KMS-11 (cell line): Measurements from ENCODE around the gene P2RX1.

Experiments
- H2AFZ ChIP-seq: fragments of 200-600 bp; sonication (generic); 2 replicates; pipeline ENCODE4 v1.6.1; 2016; ENCODE audit warnings: antibody characterized with exemption, mixed run types, low read depth
- H3K27ac ChIP-seq: fragments of 200-600 bp; sonication (generic); 2 replicates; pipeline ENCODE4 v1.6.1; 2016; ENCODE audit warnings: mild to moderate bottlenecking, mixed run types
- H3K27me3 ChIP-seq: fragments of 200-600 bp; sonication (generic); 2 replicates; pipeline ENCODE4 v1.6.1; 2017; ENCODE audit warnings: mild to moderate bottlenecking, low read depth, mixed run types, moderate library complexity; ENCODE audit not compliant: insufficient read depth
- H3K36me3 ChIP-seq: fragments of 200-600 bp; sonication (generic); 2 replicates; pipeline ENCODE4 v1.6.1; 2017; ENCODE audit warnings: mild to moderate bottlenecking, mixed run types; ENCODE audit not compliant: insufficient read depth
- H3K4me1 ChIP-seq: fragments of 200-600 bp; sonication (generic); 2 replicates; pipeline ENCODE4 v1.6.1; 2016; ENCODE audit warnings: mild to moderate bottlenecking, low read depth, mixed run types; ENCODE audit not compliant: poor library complexity, severe bottlenecking
- H3K4me2 ChIP-seq: fragments of 200-600 bp; sonication (generic); 2 replicates; pipeline ENCODE4 v1.7.0; 2016; ENCODE audit warnings: mild to moderate bottlenecking, mixed run types
- H3K4me3 ChIP-seq: fragments of 200-600 bp; sonication (generic); IDR thresholded peaks from 2 replicates; pipeline ENCODE4 v1.6.1; 2017; ENCODE audit warnings: low read depth, low read length, mixed read lengths; ENCODE audit not compliant: insufficient read depth
- H3K79me2 ChIP-seq: fragments of 200-600 bp; sonication (generic); 2 replicates; pipeline ENCODE4 v1.6.1; 2016; ENCODE audit warnings: low read depth, mixed run types; ENCODE audit not compliant: insufficient read depth
- H3K9ac ChIP-seq: fragments of 200-600 bp; sonication (generic); 2 replicates; pipeline ENCODE4 v1.6.1; 2016; ENCODE audit warnings: mild to moderate bottlenecking, mixed run types
- H4K20me1 ChIP-seq: fragments of 200-600 bp; sonication (generic); 2 replicates; pipeline ENCODE4 v1.6.1; 2016; ENCODE audit warnings: mild to moderate bottlenecking, mixed run types; ENCODE audit not compliant: insufficient read depth
- CTCF ChIP-seq: fragments of 200-600 bp; sonication (generic); conservative IDR thresholded peaks from 2 replicates; pipeline ENCODE4 v1.6.1; 2017; ENCODE audit warnings: low read depth, mild to moderate bottlenecking, antibody characterized with exemption, low read length, moderate library complexity, mixed read lengths

P2RX1 gene

GRCh38 chr17:3940965-3941698 lies 24.9 kb upstream of the P2RX1 start:
- no peaks in the 10 kb centered on the region for H3K4me1 ChIP-seq
- no peak overlapping the region for H3K9ac ChIP-seq
- no peaks in the 10 kb centered on the region for H3K27me3 ChIP-seq
- H3K79me2 ChIP-seq = no peaks in the 10 kb centered on the region
- no peaks in the 10 kb centered on the region for H3K36me3 ChIP-seq
- TF ChIP-seq CTCF = no peak
- H3K4me2 ChIP-seq = no peak overlapping the region
- no peak overlapping the region for H3K27ac ChIP-seq
- no peaks in the 10 kb centered on the region for H4K20me1 ChIP-seq
- no peak overlapping the region for H2AFZ ChIP-seq
- H3K4me3 ChIP-seq = no peak overlapping the region

- no peak for TF ChIP-seq CTCF
- Histone ChIP-seq H3K27me3 (no peaks in the 10 kb centered on the region), H3K36me3 (no peaks in the 10 kb centered on the region), H3K4me1 (no peaks in the 10 kb centered on the region), H2AFZ (no peak overlapping the region), H4K20me1 (no peaks in the 10 kb centered on the region), H3K27ac (no peak overlapping the region), H3K79me2 (no peaks in the 10 kb centered on the region), H3K9ac (no peak overlapping the region), H3K4me2 (no peak overlapping the region), H3K4me3 (no peak overlapping the region)
These were observed 21.1 kb upstream of the P2RX1 start for GRCh38 chr17:3937359-3937758.

- Histone ChIP-seq H2AFZ (no peak overlapping the region), H3K4me2 (no peak overlapping the region), H3K36me3 (no peaks in the 10 kb centered on the region), H3K9ac (no peak overlapping the region), H3K4me3 (no peak overlapping the region), H3K27ac (no peak overlapping the region), H3K79me2 (no peaks in the 10 kb centered on the region), H3K4me1 (no peaks in the 10 kb centered on the region), H4K20me1 (no peaks in the 10 kb centered on the region), H3K27me3 (no peaks in the 10 kb centered on the region)
- no peak for TF ChIP-seq CTCF
These were observed 19.6 kb upstream of the P2RX1 start for GRCh38 chr17:3935825-3936355.

GRCh38 chr17:3935140-3935542 lies 18.9 kb upstream of the P2RX1 start:
- Histone ChIP-seq H3K79me2 (no peaks in the 10 kb centered on the region), H3K4me1 (no peaks in the 10 kb centered on the region), H2AFZ (no peak overlapping the region), H3K9ac (no peak overlapping the region), H3K4me3 (no peak overlapping the region), H3K27me3 (no peaks in the 10 kb centered on the region), H3K36me3 (no peaks in the 10 kb centered on the region), H3K27ac (no peak overlapping the region), H4K20me1 (no peaks in the 10 kb centered on the region), H3K4me2 (no peak overlapping the region)
- TF ChIP-seq CTCF = no peak
